HG03354 (cell line): ENCODE measurements around the gene FUS.

ENCODE experiments used
- ATAC-seq: cut with Tn5 transposase; IDR thresholded peaks from one replicate; pipeline ENCODE4 v1.9.1; 2021; ENCODE audit warnings: mild to moderate bottlenecking; ENCODE audit not compliant: unreplicated experiment, poor library complexity, severe bottlenecking

FUS gene

DNA sequence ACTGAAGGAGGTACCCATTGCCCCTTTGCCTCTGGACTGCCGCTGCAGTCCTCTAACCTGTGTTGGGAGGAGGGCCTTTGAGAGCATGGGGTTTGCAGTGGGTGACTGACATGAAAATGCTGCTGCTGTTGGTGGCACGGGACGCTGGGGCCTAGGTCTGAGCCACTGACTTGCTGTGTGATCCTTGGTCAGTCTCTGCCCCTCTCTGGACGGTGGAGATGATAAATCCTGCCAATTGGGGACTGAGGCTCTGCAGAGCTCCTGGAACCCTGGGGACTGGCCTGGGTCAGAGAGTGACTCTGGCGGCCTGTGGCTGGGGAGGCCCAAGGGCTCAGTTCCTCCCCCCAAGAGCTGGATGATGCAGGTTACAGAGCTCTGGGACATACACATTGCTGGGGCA is 43.1 kb downstream of the FUS start:
- no peak for ATAC-seq

DNA sequence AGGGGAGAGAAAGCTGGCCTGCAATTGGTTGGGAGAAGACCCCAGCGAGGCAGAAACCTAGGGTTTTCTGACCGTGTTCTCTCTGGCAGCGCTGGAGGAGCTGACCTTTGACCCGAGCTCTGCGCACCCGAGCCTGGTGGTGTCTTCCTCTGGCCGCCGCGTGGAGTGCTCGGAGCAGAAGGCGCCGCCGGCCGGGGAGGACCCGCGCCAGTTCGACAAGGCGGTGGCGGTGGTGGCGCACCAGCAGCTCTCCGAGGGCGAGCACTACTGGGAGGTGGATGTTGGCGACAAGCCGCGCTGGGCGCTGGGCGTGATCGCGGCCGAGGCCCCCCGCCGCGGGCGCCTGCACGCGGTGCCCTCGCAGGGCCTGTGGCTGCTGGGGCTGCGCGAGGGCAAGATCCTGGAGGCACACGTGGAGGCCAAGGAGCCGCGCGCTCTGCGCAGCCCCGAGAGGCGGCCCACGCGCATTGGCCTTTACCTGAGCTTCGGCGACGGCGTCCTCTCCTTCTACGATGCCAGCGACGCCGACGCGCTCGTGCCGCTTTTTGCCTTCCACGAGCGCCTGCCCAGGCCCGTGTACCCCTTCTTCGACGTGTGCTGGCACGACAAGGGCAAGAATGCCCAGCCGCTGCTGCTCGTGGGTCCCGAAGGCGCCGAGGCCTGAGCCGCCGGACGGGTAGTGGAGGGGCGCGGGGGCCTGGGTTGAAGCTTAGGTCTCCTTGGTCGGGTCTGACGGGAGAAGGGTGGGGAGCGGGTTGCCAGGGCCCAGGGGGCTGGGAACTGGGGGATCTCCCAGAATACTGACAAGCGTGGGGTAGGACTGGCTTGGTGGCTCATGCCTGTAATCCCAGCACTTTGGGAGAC is 44.4 kb downstream of the FUS start:
- ATAC-seq: no peak

DNA sequence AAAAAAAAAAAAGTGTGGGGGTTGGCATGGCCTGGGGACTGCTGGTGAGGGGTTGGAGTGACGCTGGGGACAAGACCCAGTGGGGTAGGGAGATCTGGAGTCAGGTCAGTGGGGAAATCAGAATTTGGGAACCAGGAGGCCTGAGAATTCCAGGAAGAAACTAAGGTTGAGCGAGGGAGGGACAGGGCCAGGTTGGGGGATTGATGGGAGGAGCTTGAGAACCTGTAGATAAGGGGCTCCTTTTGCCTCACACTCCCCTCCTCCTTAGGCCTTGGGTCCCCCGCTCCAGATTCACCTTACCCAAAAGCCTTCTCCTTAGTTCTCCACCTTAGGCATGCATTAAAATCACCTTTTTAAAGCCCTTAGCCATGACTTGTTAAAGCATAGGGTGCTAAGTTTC is 45.3 kb downstream of the FUS start:
- no peak for ATAC-seq

DNA sequence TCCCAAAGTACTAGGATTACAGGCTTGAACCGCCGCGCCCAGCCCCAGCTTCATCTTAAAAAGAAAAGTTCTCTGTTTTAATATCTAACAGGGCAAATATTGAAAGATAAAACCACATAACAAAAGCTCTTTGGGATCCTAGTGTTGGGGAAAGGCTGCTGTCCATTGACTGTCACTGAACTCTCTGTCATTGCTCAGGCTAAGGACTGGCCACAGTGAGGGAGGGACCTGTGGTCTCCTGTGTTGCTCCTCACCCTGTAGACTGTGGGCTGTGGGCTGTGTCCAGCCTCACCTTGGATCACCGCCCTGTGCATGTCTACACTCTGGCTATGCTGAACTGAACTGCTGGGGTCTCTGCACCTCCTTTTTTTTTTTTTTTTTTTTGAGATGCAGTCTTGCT is 48.3 kb downstream of the FUS start:
- ATAC-seq: no peak

DNA sequence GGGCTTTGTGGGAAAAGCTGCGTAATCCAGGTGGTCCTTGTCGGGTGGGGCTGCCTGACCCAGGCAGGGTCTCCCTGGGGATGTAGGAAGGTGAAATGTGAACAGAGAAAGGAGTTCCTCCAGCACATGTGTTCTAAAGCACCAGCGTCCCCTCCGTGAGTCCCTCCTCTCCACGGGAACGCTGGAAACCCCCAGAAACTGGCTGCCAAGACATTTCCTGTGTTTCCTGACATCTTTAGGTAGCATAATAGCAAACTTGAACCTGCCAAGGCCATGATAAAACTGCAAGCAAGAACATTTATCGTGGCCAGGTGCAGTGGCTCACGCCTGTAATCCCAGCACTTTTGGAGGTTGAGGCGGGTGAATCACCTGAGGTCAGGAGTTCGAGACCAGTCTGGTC is 49.6 kb downstream of the FUS start:
- ATAC-seq: no peak

DNA sequence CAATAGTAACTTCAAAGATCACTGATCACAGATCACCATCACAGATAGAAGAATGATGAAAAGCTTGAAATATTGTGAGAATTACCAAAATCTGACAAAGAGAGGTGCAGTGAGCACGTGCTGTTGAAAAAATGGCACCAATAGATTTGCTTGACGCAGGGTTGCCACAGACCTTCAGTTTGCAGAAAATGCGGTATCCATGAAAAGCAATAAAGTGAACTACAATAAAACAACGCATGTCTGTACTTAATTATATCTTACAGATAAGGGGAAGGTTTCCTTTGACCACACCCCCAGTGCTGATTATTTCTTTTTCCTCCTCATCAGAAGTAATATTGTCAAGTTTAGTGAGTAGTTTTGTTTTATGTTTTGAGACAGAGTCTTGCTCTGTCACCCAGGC is 58.1 kb downstream of the FUS start:
- ATAC-seq: no peak
